Measurements from ENCODE around the gene ARMH3. TPM values are rescaled to one million over a fixed set of nuclear protein-coding genes. Genes with fewer than 3 reads are reported as not detected.
A peak's percentile ranks its signal among the peaks of the same experiment; 100 is the strongest.

The ARMH3 gene
- total RNA-seq, 1 donor from 2014 or later = 4.5 TPM

DNA sequence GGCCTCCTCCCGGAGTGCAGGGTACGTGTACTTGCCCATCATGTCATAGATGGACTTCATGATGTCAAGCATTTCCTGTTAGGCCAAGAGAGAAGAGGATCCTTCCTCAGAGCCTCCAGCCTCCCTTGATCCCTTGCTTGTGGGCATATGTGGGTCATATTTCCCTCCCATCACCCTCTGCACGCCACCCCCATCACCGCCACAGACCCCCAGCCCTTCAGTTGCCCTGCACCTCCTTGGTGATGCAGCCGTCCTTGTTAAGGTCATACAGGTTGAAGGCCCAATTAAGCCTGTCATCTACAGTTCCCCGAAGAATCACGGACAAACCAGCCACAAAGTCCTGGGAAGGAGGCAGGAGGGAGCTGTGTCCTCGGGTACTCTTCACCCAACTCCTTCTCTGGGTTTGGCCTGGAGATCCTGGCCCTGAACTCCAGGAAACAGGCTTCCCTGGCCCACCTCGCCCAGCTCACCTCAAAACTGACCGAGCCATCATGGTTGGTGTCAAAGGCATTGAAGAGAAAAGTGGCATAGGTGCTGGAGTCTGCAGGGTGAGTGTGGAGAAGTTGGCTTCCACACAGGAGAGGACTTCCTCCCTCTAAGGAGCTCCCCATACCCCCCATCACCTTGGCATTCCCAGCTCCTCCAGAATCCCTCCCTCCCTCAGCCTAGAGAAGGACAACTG, 227.9 kb downstream of the ARMH3 start:
- H3K9me3 ChIP-seq = no peaks in the 10 kb centered on the region
- peaks cover 4 to 5% of the 10 kb centered on the region in 2 donors for H3K4me1 ChIP-seq
- H3K4me3 ChIP-seq = no peak overlapping the region
- no peaks in the 10 kb centered on the region for H3K27me3 ChIP-seq
- no peak overlapping the region for H3K27ac ChIP-seq
- TF ChIP-seq, protein P1, sequence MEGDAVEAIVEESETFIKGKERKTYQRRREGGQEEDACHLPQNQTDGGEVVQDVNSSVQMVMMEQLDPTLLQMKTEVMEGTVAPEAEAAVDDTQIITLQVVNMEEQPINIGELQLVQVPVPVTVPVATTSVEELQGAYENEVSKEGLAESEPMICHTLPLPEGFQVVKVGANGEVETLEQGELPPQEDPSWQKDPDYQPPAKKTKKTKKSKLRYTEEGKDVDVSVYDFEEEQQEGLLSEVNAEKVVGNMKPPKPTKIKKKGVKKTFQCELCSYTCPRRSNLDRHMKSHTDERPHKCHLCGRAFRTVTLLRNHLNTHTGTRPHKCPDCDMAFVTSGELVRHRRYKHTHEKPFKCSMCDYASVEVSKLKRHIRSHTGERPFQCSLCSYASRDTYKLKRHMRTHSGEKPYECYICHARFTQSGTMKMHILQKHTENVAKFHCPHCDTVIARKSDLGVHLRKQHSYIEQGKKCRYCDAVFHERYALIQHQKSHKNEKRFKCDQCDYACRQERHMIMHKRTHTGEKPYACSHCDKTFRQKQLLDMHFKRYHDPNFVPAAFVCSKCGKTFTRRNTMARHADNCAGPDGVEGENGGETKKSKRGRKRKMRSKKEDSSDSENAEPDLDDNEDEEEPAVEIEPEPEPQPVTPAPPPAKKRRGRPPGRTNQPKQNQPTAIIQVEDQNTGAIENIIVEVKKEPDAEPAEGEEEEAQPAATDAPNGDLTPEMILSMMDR (IDR thresholded peaks at IDR 0.05) = no peak
- intact Hi-C loops (cut with DNase I) = no loop called here
- DNase-seq (ENCODE audit: low spot score in 2 of 2) = peak in 1 of 2 donors; percentile 46
- peaks cover 0 to 3% of the 10 kb centered on the region in 2 donors for H3K36me3 ChIP-seq

DNA sequence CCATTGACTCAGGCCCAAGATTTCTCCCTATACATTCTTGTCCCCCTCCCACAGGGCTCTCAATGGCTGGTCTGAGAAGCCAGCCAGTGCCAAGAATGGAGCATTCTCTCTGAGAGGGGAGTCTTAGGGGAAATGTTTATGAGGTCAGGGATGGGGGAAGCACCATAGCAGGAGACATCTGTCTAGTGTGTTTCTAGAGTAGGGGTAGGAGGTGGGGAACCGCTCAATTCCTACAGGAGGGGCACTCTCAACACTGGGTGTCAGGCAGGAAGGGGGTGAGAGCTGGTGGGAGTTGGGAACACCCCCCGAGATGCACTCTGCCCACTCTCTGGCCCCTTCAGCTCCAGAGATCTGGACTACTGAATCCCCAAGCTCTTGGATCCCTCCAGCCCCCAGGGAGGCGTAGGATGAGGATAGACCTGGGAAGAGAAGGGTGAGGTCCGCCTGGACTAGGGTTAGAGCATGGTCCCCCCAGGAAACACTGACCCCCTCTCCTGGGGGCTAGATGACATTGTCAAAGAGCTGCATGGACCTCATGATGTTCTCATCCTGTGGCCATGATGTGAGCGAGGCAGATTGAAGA, 229.0 kb downstream of the ARMH3 start:
- Histone ChIP-seq H3K9me3 (no peaks in the 10 kb centered on the region), H3K27ac (no peak overlapping the region), H3K36me3 (peaks cover 0 to 3% of the 10 kb centered on the region in 2 donors), H3K27me3 (no peaks in the 10 kb centered on the region), H3K4me3 (no peak overlapping the region), H3K4me1 (peaks cover 4 to 5% of the 10 kb centered on the region in 2 donors)
- TF ChIP-seq, protein P1 (IDR thresholded peaks at IDR 0.05) = no peak
- intact Hi-C loops (cut with DNase I) = no loop called here
- DNase-seq (ENCODE audit: low spot score in 2 of 2) = peak in 1 of 2 donors; percentile 41

DNA sequence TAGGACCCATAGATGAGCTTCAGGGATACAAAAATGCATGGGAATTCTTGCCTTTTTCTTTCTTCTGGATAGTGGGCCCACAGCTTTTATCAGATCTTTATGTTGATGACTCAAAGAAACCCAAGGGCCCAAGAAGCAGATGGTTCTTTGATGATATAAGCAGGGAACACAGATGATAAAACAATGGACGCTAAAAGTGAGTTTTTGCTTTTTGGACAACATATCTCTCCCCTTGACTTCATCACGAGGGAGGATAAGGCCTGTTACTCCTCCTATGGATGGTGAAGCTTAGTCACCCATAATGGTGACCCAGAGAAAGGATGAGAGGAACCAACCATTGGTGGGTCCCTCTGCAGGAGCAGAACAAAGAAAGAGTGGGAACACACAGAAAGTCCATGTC, 231.2 kb downstream of the ARMH3 start:
- peaks cover 0 to 3% of the 10 kb centered on the region in 2 donors for H3K36me3 ChIP-seq
- DNase-seq (ENCODE audit: low spot score in 2 of 2) = no peak
- H3K9me3 ChIP-seq = no peaks in the 10 kb centered on the region
- no peak overlapping the region for H3K27ac ChIP-seq
- no peaks in the 10 kb centered on the region for H3K4me1 ChIP-seq
- no peak overlapping the region for H3K4me3 ChIP-seq
- intact Hi-C loops (cut with DNase I) = no loop called here
- TF ChIP-seq, protein P1 (IDR thresholded peaks at IDR 0.05) = no peak
- no peaks in the 10 kb centered on the region for H3K27me3 ChIP-seq

DNA sequence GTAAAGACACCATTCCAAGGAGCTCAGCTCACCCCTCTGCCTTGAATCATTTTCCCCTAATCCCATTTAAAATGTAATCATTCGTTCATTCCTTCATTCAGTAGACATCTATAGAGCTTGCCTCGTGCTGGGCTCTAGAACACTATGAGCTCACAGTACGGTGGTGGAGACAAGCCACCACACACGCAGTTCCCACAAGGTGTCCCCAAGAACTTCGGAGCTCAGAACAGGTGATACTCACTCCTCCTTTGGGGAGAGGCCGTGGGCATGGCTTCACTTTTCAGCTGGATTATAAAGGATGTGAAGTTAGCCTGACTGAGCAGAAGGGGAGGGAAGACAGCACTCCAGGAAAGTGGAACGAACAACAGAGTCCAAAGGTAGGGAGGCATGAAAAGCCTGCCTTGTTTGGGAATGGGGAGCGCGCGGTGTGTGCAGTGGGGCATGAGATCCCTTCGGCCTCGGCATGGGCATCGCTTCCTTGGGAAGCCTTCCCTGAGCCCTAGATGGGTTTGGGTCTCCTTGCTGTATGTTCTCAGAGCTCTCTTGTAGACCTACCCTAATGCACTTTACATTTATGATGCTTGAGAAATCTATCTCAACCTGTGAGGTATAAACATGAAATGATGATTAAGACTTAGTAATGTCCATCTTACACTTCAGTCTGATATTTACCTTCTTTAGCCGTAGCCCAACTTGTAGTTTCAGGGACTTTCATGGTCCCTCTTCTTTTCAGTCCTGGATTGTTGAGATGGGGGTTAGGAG, 236.9 kb downstream of the ARMH3 start:
- Histone ChIP-seq H3K27ac (peak overlapping the region; percentile 72 to 87), H3K36me3 (no peaks in the 10 kb centered on the region), H3K9me3 (no peaks in the 10 kb centered on the region), H3K4me3 (peak overlapping the region; percentile 56 to 88), H3K4me1 (peaks cover 0 to 4% of the 10 kb centered on the region in 2 donors), H3K27me3 (no peaks in the 10 kb centered on the region)
- TF ChIP-seq, protein P1 (IDR thresholded peaks at IDR 0.05) = no peak
- no peak for DNase-seq (ENCODE audit: low spot score in 2 of 2)
- intact Hi-C loops (cut with DNase I) = loop anchor here (2.0 to 5.0 kb wide), 3 partner anchors 238 to 822 kb away; partner anchors contain the start of genes ARMH3, LDB1 and LZTS2

DNA sequence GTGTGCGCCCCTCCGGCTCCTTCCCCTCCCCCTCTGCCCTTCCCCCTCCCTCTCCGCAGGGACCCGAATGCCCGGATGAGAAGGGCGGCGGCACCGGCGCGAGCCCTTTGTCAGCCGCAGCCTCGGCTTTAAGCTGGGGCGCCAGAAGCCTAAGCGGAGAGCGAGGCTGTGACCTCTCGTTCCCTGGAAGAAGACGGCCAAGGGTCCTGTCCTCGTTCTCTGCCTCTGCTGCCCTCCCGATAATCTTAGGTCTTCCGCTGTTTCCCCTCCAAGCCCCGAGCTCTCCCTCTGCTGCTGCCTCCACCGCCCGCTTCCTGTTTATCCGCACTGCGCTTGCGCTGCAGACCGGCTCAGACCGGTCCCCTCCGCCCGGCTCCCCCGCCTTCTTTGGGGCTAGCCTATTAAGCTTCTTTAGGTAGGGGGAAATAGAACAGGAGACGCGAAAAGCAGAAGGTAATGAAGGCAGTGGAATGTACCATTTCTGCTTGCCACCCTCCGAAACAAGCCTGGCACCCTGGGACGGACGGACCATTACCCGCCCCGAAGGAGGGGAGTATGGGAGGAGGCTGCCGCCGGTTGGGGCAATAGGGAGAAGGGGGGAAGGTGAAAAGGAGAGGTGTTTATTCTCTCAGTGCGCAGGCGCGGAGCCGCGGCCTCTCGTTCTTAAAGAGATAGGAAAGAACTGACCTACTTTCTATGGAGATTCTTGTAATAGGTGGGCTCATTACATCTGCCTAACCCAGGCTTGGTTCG, 237.7 kb downstream of the ARMH3 start, which contains the start of gene OGA:
TSS of gene OGA (minus strand) at position 326 of the 753 bp plus-strand sequence. CDS start 422 bp downstream, outside the sequence.
- TF ChIP-seq, protein P1 (IDR thresholded peaks at IDR 0.05) = no peak
- H3K4me3 ChIP-seq = peak within 1 kb of the TSS; percentile 83 to 88

More for the DNA sequence above, 237.7 kb downstream of the ARMH3 start, which contains the start of gene OGA:
- Histone ChIP-seq H3K9me3 (no peaks in the 10 kb centered on the region), H3K36me3 (no peaks in the 10 kb centered on the region), H3K27ac (peak within 1 kb of the TSS; percentile 87 to 89), H3K27me3 (no peaks in the 10 kb centered on the region), H3K4me1 (peaks cover 0 to 7% of the 10 kb centered on the region in 2 donors)
- intact Hi-C loops (cut with DNase I) = loop anchor here (2.0 to 5.0 kb wide), 3 partner anchors 239 to 821 kb away; partner anchors contain the start of genes ARMH3, LDB1 and LZTS2
- peak; percentile 96 to 99 for DNase-seq (ENCODE audit: low spot score in 2 of 2)

Measured in ascending aorta (tissue), 2 donors.